K562 (cell line): Measurements from ENCODE around the gene USP6. TPM values are rescaled to one million over a fixed set of nuclear protein-coding genes. Genes with fewer than 3 reads are reported as not detected.

Experiments
- DPF2 ChIP-seq: fragments of 450-650 bp; IDR thresholded peaks from 2 replicates; pipeline ENCODE4 v1.6.1; 2016
- ETV5 ChIP-seq: sonication (generic); formaldehyde crosslinking; IDR thresholded peaks from 2 replicates; pipeline ENCODE4 v1.4.0; 2020; ENCODE audit warnings: low read depth, mild to moderate bottlenecking, missing genetic modification reagents
- HMG20A ChIP-seq: fragments of 450-650 bp; formaldehyde crosslinking; conservative IDR thresholded peaks from 2 replicates; pipeline ENCODE4 v1.4.0; 2020; ENCODE audit warnings: mild to moderate bottlenecking, mixed read lengths
- NR1H2 ChIP-seq: sonication (generic); formaldehyde crosslinking; IDR thresholded peaks from 2 replicates; pipeline ENCODE4 v1.4.0; 2020; ENCODE audit warnings: mild to moderate bottlenecking, missing genetic modification reagents
- PML ChIP-seq: IDR thresholded peaks from 2 replicates; pipeline ENCODE4 v1.6.1; 2012; ENCODE audit warnings: low read length, inconsistent platforms
- POU5F1 ChIP-seq: fragments of 150-350 bp; IDR thresholded peaks from 2 replicates; pipeline ENCODE4 v1.6.1; 2014; ENCODE audit warnings: borderline replicate concordance, low read length, low read depth, mild to moderate bottlenecking; ENCODE audit not compliant: partially characterized antibody
- ZFPM2 ChIP-seq: fragments of 250-450 bp; sonication (Bioruptor Pico); IDR thresholded peaks from 2 replicates; pipeline ENCODE4 v1.5.1; 2022; ENCODE audit warnings: mild to moderate bottlenecking
- ZNF24 ChIP-seq: fragments of 450-650 bp; IDR thresholded peaks from 2 replicates; pipeline ENCODE4 v1.6.1; 2016
- polyA plus RNA-seq, 8 experiments: library from polyadenylated mRNA; depleted of rRNA in 4 of 8; stranded (reverse) in 5 of 8; unstranded in 3 of 8; fragments of >200 nt; fragmentation: Nextera tagmentation in 2 of 8; fragmentation: Illumina TruSeq in 1 of 8; extraction: Ambion mirVana in 2 of 8; extraction: Trizol in 1 of 8; gene quantifications; 2 replicates each; pipeline versions ENCODE4 v1.2.1 to v1.2.3, GENCODE V29; 2011 to 2014; ENCODE audit warnings: inconsistent platforms in 1 of 8, missing spikeins in 1 of 8
- total RNA-seq, 7 experiments: library from RNA; depleted of rRNA in 6 of 7; stranded (reverse); fragments of >200 nt in 6 of 7; fragmentation: Illumina TruSeq in 2 of 7; extraction: Trizol in 2 of 7; gene quantifications; 2 replicates each; pipeline versions ENCODE4 v1.2.1 to v1.2.3, GENCODE V29; 2011 to 2021; ENCODE audit warnings: low replicate concordance in 1 of 7
- TF ChIP-seq, protein P1 (sequence below): sonication (generic); formaldehyde crosslinking; IDR thresholded peaks from 2 replicates; pipeline ENCODE4 v1.8.0; 2022; ENCODE audit warnings: mild to moderate bottlenecking, missing genetic modification reagents, borderline replicate concordance

The USP6 gene
- total and polyA plus RNA-seq, 9 of the 15 experiments (the other 6 are each of a cell fraction or from before 2014, with no cell fraction given) = 0.01 to 0.09 (median 0.04) TPM; not detected in 4

DNA sequence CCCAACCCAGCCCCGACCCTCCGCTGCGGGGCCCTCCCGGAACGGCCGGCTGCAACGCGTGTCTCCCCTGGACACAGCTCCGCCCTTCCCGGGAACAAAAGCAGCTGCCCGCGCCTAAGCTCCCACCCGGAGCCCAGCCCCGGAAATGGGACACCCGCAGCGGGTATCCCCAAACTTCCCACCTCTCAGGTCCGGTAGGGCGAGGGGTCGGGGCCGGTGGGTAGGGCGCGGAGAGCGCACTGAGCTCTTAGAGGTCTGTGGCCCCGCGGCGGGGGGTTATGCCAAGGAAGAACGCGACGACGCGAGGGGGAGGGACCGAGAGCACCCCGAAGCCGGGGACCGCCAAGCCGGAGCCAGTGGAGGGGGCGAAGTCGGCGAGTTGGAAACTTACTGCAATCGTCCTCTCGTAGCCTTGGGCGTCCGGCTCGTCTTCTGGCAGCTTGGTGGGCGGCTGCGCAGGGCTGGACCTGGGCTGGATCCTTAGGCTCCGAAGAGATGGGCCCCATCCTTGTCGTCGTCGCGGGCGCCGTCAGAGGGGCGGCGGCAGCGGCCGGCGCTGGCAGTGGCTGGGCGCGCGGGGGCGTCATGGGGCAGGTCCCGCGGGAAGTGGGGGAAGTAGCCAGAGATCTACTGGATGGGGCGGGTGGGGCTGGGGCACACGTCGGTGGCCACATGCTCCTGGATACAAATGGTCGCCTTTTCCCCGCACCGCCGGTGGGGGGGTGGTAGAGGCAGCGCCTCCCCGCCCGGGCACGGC is 6.9 kb downstream of the USP6 start (continued):
- TF ChIP-seq, protein P1, sequence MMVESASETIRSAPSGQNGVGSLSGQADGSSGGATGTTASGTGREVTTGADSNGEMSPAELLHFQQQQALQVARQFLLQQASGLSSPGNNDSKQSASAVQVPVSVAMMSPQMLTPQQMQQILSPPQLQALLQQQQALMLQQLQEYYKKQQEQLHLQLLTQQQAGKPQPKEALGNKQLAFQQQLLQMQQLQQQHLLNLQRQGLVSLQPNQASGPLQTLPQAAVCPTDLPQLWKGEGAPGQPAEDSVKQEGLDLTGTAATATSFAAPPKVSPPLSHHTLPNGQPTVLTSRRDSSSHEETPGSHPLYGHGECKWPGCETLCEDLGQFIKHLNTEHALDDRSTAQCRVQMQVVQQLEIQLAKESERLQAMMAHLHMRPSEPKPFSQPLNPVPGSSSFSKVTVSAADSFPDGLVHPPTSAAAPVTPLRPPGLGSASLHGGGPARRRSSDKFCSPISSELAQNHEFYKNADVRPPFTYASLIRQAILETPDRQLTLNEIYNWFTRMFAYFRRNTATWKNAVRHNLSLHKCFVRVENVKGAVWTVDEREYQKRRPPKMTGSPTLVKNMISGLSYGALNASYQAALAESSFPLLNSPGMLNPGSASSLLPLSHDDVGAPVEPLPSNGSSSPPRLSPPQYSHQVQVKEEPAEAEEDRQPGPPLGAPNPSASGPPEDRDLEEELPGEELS (CRISPR knock-in tag) = no peak
- TF ChIP-seq ZFPM2 (CRISPR knock-in tag) = no peak
- no peak for TF ChIP-seq ZNF24
- no peak for TF ChIP-seq POU5F1
- no peak for TF ChIP-seq DPF2
- TF ChIP-seq HMG20A (CRISPR knock-in tag) = no peak
- TF ChIP-seq PML = no peak
- TF ChIP-seq NR1H2 (CRISPR knock-in tag) = no peak
- TF ChIP-seq ETV5 (CRISPR knock-in tag) = no peak
